Measurements from ENCODE around the gene SHISA9. TPM values are rescaled to one million over a fixed set of nuclear protein-coding genes. Genes with fewer than 3 reads are reported as not detected.

SHISA9 gene
- total and polyA plus RNA-seq, 2 donors from 2014 or later: 0.95 to 2.8 TPM

- H3K27me3 ChIP-seq (ENCODE audit: control insufficient read depth, insufficient read depth, low read length): peaks cover 9% of the 10 kb centered on the region
- H3K4me1 ChIP-seq (ENCODE audit: control insufficient read depth in 2 of 3, insufficient read depth in 2 of 3, low read depth in 1 of 3, low read length in 3 of 3): peaks cover 0 to 3% (median 0%) of the 10 kb centered on the region in 3 donors
- no peak overlapping the region for H3K9ac ChIP-seq (ENCODE audit: low read length in 3 of 3)
- no peaks in the 10 kb centered on the region for H3K36me3 ChIP-seq (ENCODE audit: control insufficient read depth in 2 of 3, insufficient read depth in 3 of 3, low read length in 3 of 3)
- no peaks in the 10 kb centered on the region for H3K9me3 ChIP-seq (ENCODE audit: control insufficient read depth in 2 of 3, insufficient read depth in 1 of 3, low read length in 3 of 3)
- FAIRE-seq (no peak), DNase-seq (peak in 2 of 5 donors; percentile 31 to 58)
- peak; percentile 44 for TF ChIP-seq CTCF (IDR thresholded peaks at IDR 0.05; ENCODE audit: borderline replicate concordance, extremely low read depth, insufficient read depth)
- intact Hi-C loops (cut with DNase I): no loop called here
- no peak overlapping the region for H3K4me3 ChIP-seq (ENCODE audit: low read length in 3 of 3)
- H3K27ac ChIP-seq (ENCODE audit: low read depth in 2 of 2, low read length in 2 of 2): no peak overlapping the region
Measured at GRCh38 chr16:12896562-12896961, 4.8 kb upstream of the SHISA9 start.

- peak in 2 of 5 donors; percentile 31 to 32 for DNase-seq
- Histone ChIP-seq H3K36me3 (ENCODE audit: control insufficient read depth in 2 of 3, insufficient read depth in 3 of 3, low read length in 3 of 3) (no peaks in the 10 kb centered on the region), H3K27ac (ENCODE audit: low read depth in 2 of 2, low read length in 2 of 2) (no peak overlapping the region), H3K27me3 (ENCODE audit: control insufficient read depth, insufficient read depth, low read length) (peaks cover 14% of the 10 kb centered on the region), H3K4me1 (ENCODE audit: control insufficient read depth in 2 of 3, insufficient read depth in 2 of 3, low read depth in 1 of 3, low read length in 3 of 3) (peaks cover 0 to 12% (median 0%) of the 10 kb centered on the region in 3 donors), H3K4me3 (ENCODE audit: low read length in 3 of 3) (no peak overlapping the region), H3K9me3 (ENCODE audit: control insufficient read depth in 2 of 3, insufficient read depth in 1 of 3, low read length in 3 of 3) (no peaks in the 10 kb centered on the region), H3K9ac (ENCODE audit: low read length in 3 of 3) (no peak overlapping the region)
- intact Hi-C loops (cut with DNase I): no loop called here
- no peak for TF ChIP-seq CTCF (IDR thresholded peaks at IDR 0.05; ENCODE audit: borderline replicate concordance, extremely low read depth, insufficient read depth)
- FAIRE-seq: no peak
Measured at GRCh38 chr16:12898551-12898950, 2.8 kb upstream of the SHISA9 start.

GRCh38 chr16:12899529-12900143, 1.8 kb upstream of the SHISA9 start:
- Histone ChIP-seq H3K27me3 (ENCODE audit: control insufficient read depth, insufficient read depth, low read length) (peaks cover 18% of the 10 kb centered on the region), H3K4me1 (ENCODE audit: control insufficient read depth in 2 of 3, insufficient read depth in 2 of 3, low read depth in 1 of 3, low read length in 3 of 3) (peaks cover 0 to 12% (median 0%) of the 10 kb centered on the region in 3 donors), H3K9ac (ENCODE audit: low read length in 3 of 3) (no peak overlapping the region), H3K9me3 (ENCODE audit: control insufficient read depth in 2 of 3, insufficient read depth in 1 of 3, low read length in 3 of 3) (no peaks in the 10 kb centered on the region), H3K4me3 (ENCODE audit: low read length in 3 of 3) (no peak overlapping the region), H3K36me3 (ENCODE audit: control insufficient read depth in 2 of 3, insufficient read depth in 3 of 3, low read length in 3 of 3) (no peaks in the 10 kb centered on the region), H3K27ac (ENCODE audit: low read depth in 2 of 2, low read length in 2 of 2) (no peak overlapping the region)
- intact Hi-C loops (cut with DNase I): no loop called here
- DNase-seq: no peak
- no peak for FAIRE-seq
- no peak for TF ChIP-seq CTCF (IDR thresholded peaks at IDR 0.05; ENCODE audit: borderline replicate concordance, extremely low read depth, insufficient read depth)

All from kidney (tissue), 14 donors.